H54 (cell line): ENCODE data around the gene EDAR.

Source experiments
- DNase-seq: peaks from one replicate; pipeline ENCODE4 v3.0.0; 2011; ENCODE audit warnings: low spot score, mixed read lengths; ENCODE audit not compliant: insufficient read length
- FAIRE-seq: peaks from 3 replicates; lab custom pipeline; 2011; peaks lifted over from hg19 to GRCh38; lab: Jason Lieb, UNC
- POLR2A ChIP-seq: IDR thresholded peaks from 2 replicates; pipeline ENCODE4 v1.6.1; 2011; ENCODE audit warnings: low read depth, mild to moderate bottlenecking, low read length

EDAR gene

DNA sequence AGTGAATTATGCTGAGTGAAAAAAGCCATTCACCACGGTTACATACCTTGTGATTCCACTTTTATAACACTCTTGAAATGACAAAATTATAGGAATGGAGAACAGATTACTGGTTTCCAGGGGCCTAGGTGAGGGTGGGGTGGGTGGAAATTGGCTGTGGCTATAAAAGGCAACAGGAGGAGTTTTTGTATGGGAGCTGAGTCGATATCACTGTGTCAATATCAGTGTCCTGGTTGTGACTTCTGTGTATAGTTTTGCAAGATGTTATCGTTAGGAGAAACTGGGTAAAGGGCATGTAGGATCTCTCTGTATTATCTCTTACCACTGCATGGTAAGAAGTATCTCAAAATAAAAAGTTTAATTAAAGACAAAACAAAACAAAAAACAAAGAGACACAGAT, 84.3 kb downstream of the EDAR start:
- FAIRE-seq (no peak), DNase-seq (no peak)
- no peak for TF ChIP-seq POLR2A

- FAIRE-seq (no peak), DNase-seq (no peak)
- TF ChIP-seq POLR2A: no peak
These were observed 90.5 kb downstream of the EDAR start for GRCh38 chr2:108898315-108899082.

- DNase-seq (no peak), FAIRE-seq (no peak)
- TF ChIP-seq POLR2A: no peak
These were observed 92.3 kb downstream of the EDAR start for GRCh38 chr2:108896741-108897140.

DNA sequence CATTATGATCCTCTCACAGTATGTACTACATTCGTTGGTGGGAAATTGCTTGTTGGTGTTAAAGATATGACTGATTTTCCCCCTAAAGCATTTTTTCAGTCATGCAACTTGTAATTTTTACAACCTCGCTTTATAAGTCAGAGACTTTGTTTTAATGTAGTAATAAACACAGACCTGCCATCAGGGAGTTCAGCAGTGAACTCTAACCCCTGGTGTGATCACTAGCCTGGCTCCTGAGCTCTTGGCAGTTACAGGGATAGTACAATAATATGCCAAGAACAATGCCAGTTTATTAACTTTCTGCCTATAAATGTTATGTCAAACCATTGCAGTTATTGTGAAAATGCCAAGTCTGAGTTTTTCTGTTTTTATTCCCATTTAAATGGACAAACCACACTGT, 93.8 kb downstream of the EDAR start:
- DNase-seq (no peak), FAIRE-seq (no peak)
- no peak for TF ChIP-seq POLR2A

DNA sequence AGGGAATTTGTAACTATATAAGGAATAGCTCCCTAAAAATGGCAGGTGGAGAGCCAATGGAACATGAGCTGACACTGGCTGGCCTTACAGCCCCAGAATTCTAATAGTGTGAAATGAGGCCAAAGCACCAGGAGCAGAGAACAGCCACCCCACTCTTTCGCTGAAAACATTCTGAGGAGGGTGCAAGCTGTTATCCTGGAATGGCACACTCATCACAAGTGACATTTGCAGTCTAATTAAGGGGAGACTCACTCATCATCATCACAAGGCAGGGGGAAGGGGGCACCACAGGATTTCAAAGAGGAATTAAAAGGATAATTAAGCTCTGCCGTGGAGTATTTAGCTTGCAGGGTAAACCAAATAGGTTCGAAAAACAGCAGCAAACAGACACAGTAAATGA, 94.3 kb downstream of the EDAR start:
- FAIRE-seq: no peak
- DNase-seq: no peak
- no peak for TF ChIP-seq POLR2A

GRCh38 chr2:108893277-108893676, 95.7 kb downstream of the EDAR start:
- no peak for TF ChIP-seq POLR2A
- no peak for DNase-seq
- no peak for FAIRE-seq

DNA sequence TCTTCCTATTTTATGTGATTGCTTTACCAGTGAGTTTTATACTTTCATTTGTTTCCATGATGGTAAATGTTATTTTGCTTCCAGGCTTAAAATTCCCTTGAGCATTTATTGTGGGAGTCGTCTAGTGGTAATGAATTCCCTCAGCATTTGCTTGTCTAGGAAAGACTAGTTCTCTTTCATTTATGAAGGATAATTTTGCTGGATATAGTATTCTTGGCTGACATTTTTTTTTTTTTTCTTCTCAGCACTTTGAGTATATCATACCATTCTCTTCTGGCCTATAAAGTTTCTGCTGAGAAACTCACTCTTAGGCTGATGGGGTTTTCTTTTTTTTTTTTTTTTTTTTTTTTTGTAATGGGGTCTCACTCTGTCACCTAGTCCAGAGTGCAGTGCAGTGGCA, 99.1 kb downstream of the EDAR start:
- FAIRE-seq (no peak), DNase-seq (no peak)
- TF ChIP-seq POLR2A: no peak

GRCh38 chr2:108884619-108885018, 104.4 kb downstream of the EDAR start:
- no peak for TF ChIP-seq POLR2A
- no peak for FAIRE-seq
- DNase-seq: no peak

GRCh38 chr2:108878276-108878675, 110.7 kb downstream of the EDAR start:
- DNase-seq (no peak), FAIRE-seq (no peak)
- no peak for TF ChIP-seq POLR2A

- FAIRE-seq (no peak), DNase-seq (no peak)
- no peak for TF ChIP-seq POLR2A
These were observed 111.5 kb downstream of the EDAR start for GRCh38 chr2:108877506-108877905.

DNA sequence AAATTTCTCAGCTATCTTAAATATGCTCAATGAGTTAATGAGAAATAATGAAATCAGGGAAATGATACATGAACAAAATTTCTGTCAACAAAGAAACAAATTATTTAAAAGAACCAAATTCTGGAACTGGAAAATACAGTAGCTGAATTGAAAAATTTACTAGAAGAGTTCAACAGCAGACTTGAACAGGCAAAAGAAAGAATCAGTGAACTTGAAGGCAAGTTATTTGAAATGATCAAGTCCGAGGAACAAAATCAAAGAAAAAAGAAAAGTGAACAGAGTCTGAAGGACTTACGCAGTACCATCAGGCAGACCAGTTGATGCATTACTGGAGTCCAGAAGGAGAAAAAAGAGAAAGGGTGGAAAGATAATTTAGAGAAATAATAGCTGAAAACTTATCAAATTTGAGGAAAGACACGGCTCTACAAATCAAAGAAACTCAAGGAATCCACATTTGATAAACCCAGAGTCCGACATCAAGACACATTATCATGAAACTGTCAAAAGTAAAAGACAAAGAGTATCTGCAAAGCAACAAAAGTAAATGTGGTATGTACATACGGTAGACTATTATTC, 118.9 kb downstream of the EDAR start:
- FAIRE-seq (no peak), DNase-seq (no peak)
- no peak for TF ChIP-seq POLR2A

DNA sequence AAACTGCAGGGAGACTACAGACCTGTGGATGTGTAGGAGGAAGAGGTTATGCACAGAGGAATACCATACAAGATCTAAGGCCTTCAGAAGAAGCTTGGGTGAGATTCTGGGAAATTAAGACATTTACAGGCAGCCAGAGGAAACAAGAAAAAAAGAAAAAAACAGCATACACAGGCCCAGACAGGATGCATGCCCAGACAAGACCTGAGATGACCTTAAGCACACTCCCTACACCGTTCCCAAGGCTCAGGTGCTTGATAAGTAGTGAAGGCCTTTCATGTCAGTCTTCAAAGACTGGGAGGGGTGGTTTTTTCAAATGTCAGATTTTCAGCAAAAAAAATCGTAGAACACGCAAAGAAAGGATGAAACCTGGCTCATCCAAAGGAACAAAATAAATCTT, 119.5 kb downstream of the EDAR start:
- TF ChIP-seq POLR2A: no peak
- FAIRE-seq (no peak), DNase-seq (no peak)

DNA sequence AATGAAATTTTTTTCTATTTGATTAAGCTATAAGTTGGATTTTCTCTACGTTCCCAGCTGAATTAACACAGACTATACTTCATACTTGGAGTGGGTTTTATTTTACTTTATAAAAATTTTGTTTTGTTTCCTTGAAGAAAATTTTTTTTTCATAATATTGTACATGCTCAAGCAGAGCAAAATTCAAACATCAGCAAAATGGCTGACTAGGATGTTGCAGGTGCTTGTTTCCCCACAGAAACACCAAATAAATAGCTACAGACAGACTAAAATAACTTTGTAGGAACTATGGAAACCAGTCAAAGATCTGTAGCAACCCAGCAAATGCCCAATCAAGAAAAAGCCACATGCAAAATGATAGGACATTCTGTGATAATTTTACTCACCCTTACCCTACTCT, 120.1 kb downstream of the EDAR start:
- DNase-seq (no peak), FAIRE-seq (no peak)
- TF ChIP-seq POLR2A: no peak

- TF ChIP-seq POLR2A: no peak
- DNase-seq (no peak), FAIRE-seq (no peak)
These were observed 123.0 kb downstream of the EDAR start for GRCh38 chr2:108866041-108866440.

- no peak for FAIRE-seq
- TF ChIP-seq POLR2A: no peak
- DNase-seq: no peak
These were observed 130.1 kb downstream of the EDAR start for GRCh38 chr2:108858894-108859293.
